HG03045 (cell line): ENCODE measurements around the gene TLN1.

Experiments
- ATAC-seq: cut with Tn5 transposase; IDR thresholded peaks from one replicate; pipeline ENCODE4 v1.9.1; 2021; ENCODE audit warnings: mild to moderate bottlenecking, moderate library complexity; ENCODE audit not compliant: unreplicated experiment

The TLN1 gene

DNA sequence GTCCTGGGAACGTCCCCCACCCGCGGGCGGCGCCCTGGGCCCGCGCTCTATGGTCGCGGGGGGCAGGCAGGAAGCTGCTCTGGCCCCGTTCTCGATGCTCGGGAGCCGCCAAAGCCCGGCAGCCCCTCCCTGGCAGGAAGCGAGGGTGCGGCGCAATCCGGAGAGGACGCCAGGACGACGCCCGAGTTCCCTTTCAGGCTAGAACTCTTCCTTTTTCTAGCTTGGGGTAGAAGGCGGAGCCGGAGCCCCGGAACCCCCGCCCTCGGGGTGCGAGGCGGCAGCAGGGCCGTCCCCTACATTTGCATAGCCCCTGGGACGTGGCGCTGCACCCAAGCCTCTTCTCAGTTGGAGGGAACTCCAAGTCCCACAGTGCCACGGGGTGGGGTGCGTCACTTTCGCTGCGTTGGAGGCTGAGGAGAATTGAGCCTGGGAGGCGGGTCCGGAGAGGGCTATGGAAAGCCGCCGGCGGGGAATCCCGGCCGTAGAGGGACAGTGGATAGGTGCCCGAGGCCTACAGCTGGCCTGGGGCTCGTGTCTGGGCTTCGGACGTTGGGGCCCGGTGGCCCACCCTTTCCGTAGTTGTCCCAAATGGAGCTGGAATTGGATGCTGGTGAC lies at the start of gene TLN1, which contains the start of gene CREB3:
Gene TLN1, minus strand, starts transcription at position 11 of the 615 bp plus-strand sequence. CDS start 6,501 bp downstream, outside the sequence.
Gene CREB3, plus strand, starts transcription at position 482 of the 615 bp plus-strand sequence. Its CDS starts 107 bp downstream, at position 589.
- ATAC-seq = peak; percentile 84

DNA sequence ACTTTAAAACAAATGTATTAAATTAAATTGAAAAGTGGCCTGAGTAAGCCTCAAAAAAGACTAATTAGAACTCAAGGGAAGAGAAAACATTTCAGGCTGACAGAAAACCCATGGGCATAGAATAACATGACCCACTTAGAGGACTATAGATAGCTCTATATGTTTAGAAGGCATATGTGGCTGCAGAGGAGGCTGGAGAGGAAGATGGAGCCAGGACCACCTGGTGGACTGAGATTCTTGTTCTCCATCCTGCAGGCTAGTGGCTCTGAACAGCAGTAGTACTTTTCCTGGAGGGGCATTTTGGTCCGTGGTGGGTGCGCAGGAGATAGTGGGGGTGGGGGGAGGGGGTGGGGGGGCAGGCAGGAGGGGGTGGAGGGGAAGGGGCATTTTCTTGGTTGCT lies 49.1 kb upstream of the TLN1 start:
- ATAC-seq = no peak

DNA sequence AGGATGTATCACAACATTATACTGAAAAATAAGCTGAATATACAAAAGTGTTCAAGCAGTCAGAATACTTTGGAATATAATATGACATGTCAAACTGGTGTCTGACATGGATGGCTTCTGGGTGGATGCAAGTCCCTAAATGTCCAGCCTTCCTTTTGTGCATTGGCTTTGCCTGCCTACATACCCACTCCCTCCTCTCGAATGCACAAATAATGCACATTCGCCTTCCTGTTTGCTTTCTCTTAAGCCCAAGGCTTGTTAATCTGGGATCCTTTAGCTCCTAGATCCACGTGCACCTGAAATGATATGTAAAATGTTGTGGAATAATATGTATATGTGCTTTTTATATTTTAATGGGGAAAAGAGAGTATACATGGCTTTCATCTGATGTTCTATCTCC lies 46.5 kb upstream of the TLN1 start:
- ATAC-seq = no peak

- no peak for ATAC-seq
These were observed 44.0 kb upstream of the TLN1 start for GRCh38 chr9:35776018-35776417.

DNA sequence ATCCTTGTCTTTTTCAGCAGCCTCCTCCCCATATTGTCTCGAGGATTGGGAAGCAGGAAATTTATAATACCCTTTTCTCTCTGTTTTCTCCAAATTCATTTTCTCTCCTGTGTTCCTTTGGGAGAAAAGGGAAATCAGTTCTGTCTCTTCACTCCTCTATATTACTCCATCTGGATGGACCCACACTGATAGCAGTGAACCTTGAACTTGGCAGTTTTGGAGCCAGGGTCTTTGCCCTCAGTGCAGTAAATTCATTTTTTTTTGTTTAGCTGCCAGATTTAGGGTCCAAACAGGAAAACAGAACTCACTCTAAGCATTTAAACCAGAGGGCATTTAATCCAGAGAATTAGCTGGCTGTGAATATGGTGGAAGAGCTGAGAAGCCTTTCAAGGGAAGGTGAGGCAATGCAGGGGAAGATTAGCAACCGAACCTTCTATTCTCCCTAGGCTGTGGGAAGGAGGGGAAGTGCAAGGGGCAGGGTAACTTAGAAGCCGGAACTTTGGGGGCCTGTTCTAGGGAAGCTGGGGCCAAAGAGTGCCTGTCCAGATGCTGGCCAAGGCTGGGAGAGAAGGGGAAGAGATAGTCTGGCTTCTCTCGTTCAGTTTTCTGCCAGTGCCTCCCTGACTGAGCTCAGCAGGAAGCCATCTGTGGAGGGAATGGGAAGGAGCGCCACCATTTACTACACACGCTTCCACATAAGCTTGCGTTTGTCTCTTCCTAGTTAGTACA lies 43.1 kb upstream of the TLN1 start:
- ATAC-seq = no peak

GRCh38 chr9:35771943-35772342 lies 39.9 kb upstream of the TLN1 start:
- no peak for ATAC-seq

DNA sequence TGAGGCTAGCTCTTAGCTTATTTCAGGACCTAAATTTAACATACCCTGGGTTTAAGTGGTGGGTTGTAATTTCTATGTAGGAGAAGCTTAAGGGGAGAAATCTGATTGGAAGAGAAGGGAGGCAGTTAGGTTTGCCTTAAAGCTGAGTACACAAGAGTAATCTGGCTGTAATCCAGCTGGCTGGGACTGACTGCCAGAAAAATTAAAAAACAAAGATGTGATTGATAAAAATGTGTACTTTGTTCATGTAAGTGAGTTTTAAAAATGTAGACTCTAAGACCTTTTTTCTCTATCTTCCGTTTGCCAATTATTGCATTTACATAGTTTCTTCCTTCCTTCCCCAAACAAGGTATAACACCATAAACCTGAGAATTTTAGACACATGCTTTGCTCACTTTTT lies 39.5 kb upstream of the TLN1 start:
- ATAC-seq = no peak

DNA sequence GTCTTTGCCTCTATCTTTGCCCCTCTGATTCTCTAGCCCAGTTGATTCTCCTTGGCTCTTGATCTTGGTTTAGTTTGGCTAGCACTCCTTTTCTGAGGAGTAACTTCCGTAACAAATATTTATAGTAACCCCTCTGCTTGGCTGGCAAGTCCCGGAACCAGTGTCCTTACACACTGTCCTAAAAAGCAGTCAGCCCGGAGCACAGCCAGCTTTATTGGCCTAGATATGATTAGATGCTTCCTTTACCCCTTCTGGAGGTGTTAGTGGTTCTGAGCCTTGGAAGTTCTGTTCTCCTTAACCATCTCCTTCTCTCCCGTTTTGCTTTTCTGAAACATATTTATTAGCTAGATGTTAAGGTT lies 39.1 kb upstream of the TLN1 start:
- no peak for ATAC-seq

DNA sequence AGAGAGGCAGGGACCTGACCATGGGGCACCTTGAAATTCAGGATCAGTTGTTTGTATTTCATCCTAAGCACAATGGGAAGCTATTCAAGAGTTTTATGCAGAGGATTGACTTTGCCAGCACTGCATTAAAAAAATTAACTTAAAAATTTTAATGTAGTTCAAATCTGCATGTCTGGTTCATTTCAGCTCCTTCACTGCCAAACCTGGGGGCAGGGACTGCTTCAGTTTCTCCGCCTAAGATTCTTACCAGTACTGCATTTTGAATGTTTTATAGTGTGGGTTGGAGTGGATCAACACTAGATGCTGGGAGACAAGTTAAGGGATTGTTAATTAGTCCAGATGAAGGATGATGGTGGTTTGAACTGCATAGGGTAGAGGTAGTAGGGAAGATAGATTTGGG lies 37.8 kb upstream of the TLN1 start:
- ATAC-seq = no peak

- ATAC-seq = no peak
These were observed 35.5 kb upstream of the TLN1 start for GRCh38 chr9:35767458-35767857.

DNA sequence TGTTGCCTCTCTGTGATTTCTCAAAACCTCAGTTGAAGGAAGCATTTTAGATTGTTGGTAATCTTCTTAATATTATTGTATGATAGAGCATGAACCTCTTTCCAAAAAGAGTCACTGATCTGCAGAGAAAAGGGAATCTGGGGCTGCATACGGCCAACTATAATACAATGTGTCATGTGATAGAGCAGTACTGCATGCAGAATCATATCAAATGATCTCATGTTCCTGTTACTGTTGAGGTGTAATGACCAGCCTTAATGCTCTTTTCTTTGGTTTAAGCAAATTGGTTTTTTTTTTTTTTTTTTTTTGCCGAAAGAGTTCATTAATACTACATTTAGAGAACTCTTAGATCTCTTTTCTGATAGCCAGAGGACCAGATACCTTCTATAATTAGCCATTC lies 35.0 kb upstream of the TLN1 start:
- no peak for ATAC-seq

DNA sequence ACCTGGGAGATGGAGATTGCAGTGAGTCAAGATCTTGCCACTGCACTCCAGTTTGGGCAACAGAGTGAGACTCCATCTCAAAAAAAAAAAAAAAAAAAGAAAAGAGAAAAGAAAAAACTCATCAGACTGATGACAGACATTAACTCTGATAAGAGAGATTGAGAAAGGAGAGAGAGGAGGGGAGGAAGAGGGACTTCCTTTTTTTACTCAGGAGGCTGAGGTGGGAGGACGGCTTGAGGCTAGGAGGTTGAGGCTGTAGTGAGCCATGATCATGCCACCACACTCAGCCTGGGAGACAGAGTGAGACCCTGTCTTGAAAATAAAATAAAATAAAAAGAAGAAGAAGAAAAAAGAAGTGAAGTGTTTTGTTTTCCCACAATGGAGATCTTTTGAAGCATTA lies 31.8 kb upstream of the TLN1 start:
- ATAC-seq = no peak

DNA sequence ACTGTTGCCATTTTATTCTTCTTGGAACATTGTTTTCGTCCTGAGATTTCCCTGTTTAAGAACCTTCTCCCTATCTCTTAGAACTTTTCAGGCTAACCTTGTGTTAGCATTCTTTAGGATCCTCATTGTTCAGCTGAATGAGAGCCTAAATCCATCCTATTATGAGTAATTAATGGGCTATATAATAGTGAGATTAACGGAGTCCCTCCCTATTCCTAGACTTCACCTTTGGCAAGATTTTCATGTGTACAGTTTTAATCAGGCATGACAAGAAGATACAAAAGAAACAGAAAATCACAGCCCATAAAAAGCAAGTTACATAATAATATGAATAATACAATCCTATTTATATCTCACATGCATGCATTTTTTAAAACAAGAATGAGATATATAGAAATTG lies 31.2 kb upstream of the TLN1 start:
- no peak for ATAC-seq

DNA sequence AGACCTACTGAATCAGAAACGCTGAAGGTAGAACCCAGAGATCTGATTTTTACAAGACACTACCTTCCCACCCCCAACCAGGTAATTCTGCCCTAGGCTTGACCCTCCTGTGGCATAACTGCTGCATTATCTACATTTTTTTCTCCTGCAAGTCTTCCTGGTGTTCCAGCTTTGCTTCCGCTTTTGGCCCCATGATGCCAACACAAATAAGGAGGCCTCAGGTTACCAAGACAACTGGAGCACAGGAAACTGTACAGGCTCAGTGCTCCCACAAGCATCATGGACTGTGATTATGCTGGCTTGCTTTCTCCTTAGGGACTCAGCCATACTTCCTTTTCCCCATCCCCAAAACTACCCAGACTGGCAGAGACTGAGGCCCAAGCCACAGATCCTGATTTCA lies 28.7 kb upstream of the TLN1 start:
- no peak for ATAC-seq

GRCh38 chr9:35759795-35760194 lies 27.8 kb upstream of the TLN1 start:
- no peak for ATAC-seq

DNA sequence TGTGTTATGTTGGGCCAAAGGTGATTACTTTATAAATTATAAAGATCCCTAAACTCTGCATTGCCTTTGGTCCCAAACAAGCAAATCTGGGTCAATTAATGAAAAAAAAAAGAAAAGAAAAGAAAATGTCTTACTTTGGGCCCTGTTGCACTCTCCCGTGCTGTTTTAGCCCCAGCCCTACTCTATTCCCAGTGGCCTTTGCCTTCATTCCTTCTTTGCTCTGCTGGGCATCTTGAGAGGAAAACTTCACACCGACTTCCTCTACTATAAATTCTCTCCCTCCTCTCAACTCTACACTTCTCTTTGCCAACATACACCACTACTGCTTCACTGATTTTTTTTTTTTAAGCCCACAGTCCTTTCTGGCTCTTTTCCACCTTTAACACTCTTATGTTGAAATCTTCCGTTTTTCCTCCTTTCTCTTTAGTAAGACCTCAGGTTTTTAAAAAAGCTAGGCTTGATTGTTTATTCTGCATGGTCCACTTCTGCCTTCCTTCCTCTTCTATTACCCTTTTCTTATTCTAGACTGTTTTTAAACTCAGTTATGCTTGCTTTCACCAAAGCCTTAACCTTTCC lies 26.6 kb upstream of the TLN1 start:
- no peak for ATAC-seq

- ATAC-seq = no peak
These were observed 25.9 kb upstream of the TLN1 start for GRCh38 chr9:35757892-35758275.

DNA sequence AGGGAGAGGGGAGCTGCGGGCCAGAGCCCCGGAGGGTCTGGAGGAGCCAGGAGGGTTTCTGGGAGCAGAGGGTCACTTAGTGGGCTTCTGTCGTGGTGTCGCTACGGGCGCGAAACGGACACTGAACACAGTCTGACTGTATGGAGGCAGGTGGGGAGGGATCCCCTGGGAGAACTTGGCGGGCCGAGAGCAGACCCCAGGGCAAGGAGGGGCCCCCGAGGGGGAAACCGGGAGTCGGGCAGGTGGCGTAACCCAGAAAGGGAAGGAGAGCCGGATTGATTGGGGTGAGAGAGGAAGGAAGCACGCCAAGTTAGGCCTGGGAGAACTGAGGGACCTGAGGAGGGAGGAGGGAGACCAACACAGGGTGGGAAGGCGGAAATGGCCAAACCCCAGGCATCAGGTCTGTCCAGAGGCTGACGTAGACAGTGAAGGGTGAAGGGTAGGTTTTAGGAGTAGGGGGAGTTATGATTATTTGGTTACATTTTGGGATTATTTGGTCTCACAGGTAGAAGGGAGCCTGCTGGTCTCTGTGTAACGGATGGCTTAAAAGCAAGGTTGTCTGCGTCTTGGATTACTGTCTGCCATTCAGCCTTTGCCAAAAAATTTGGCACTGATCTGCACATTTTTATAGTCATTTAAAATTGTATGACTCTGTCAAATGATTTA lies 25.4 kb upstream of the TLN1 start:
- peak; percentile 47 for ATAC-seq

- ATAC-seq = peak; percentile 60
These were observed 24.6 kb upstream of the TLN1 start for GRCh38 chr9:35756275-35757225.

DNA sequence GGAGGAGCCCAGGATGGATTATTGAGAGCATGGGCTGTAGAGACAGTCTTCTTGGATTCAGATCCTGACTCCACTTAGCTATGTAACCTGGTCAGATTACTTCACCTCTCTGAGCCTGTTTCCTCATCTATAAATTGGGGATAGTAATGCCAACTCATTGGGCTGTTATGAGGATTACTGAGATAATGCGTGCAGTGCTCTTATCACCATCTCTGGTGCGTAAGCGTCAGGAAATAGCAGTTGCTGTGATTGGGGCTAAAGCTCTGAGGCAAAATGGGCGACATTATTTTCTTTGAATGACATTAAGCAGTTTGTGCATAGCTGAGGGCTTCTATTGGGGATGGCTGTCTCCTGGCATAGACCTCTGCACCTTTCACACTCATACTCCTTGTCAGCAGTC lies 23.1 kb upstream of the TLN1 start:
- ATAC-seq = no peak

GRCh38 chr9:35754264-35754663 lies 22.3 kb upstream of the TLN1 start, which contains the start of gene MSMP:
MSMP (minus strand) TSS chr9:35754276; CDS start chr9:35754129, 147 bp downstream.
- ATAC-seq = no peak
